ENCODE data around the gene ASXL3. TPM values are rescaled to one million over a fixed set of nuclear protein-coding genes. Genes with fewer than 3 reads are reported as not detected.

Gene ASXL3
- total and polyA plus RNA-seq, 9 of the 15 experiments (the other 6 are each of a cell fraction or from before 2014, with no cell fraction given): not detected

- DNase-seq (ENCODE audit: extremely low read depth in 1 of 4, low spot score in 3 of 4): no peak
- no peak for FAIRE-seq
- Histone ChIP-seq H3K4me2 (ENCODE audit: insufficient read depth, low read length) (no peak overlapping the region), H3K36me3 (ENCODE audit: control insufficient read depth, insufficient read depth, low read length) (no peaks in the 10 kb centered on the region), H3K9ac (ENCODE audit: insufficient read depth in 1 of 2, low read depth in 2 of 2, low read length in 2 of 2) (no peak overlapping the region), H3K27me3 (ENCODE audit: control insufficient read depth in 2 of 2, insufficient read depth in 2 of 2, low read length in 2 of 2) (no peaks in the 10 kb centered on the region), H3K79me2 (ENCODE audit: control insufficient read depth, insufficient read depth, low read length) (no peaks in the 10 kb centered on the region), H4K20me1 (replicated peaks; ENCODE audit: control insufficient read depth, insufficient read depth, low read length) (no peaks in the 10 kb centered on the region), H3K27ac (ENCODE audit: extremely low read depth, low read depth, low read length) (no peak overlapping the region), H3K9me1 (ENCODE audit: control insufficient read depth, insufficient read depth, low read length) (no peaks in the 10 kb centered on the region), H2AFZ (ENCODE audit: low read depth, low read length) (no peak overlapping the region), H3K4me3 (no peak overlapping the region), H3K9me3 (replicated peaks; ENCODE audit: control insufficient read depth, insufficient read depth, low read depth, low read length) (peaks cover 3% of the 10 kb centered on the region; the same call in 1 of the 2 replicates), H3K4me1 (replicated peaks in 1 of 2; ENCODE audit: control insufficient read depth in 2 of 2, insufficient read depth in 2 of 2, low read length in 2 of 2) (no peaks in the 10 kb centered on the region)
- ATAC-seq: no peak
- TF ChIP-seq PRMT5 (CRISPR knock-in tag; IDR thresholded peaks at IDR 0.05): no peak
- ChIA-PET POLR2A (no interaction called here), CTCF (ENCODE audit: low intra/inter-chr PET ratio) (no interaction called here)
- no TSS peak for BruUV-seq (replicated peaks)
- intact Hi-C loops (cut with micrococcal nuclease) (no loop called here), in situ Hi-C loops (cut with MboI) (no loop called here)
- WGBS (ENCODE audit: insufficient coverage, low coverage, missing lambda C conversion rate): 0% methylated on average over 2 of the region's 2 CpGs
Measured at GRCh38 chr18:33660696-33661310, 82.8 kb downstream of the ASXL3 start.

DNA sequence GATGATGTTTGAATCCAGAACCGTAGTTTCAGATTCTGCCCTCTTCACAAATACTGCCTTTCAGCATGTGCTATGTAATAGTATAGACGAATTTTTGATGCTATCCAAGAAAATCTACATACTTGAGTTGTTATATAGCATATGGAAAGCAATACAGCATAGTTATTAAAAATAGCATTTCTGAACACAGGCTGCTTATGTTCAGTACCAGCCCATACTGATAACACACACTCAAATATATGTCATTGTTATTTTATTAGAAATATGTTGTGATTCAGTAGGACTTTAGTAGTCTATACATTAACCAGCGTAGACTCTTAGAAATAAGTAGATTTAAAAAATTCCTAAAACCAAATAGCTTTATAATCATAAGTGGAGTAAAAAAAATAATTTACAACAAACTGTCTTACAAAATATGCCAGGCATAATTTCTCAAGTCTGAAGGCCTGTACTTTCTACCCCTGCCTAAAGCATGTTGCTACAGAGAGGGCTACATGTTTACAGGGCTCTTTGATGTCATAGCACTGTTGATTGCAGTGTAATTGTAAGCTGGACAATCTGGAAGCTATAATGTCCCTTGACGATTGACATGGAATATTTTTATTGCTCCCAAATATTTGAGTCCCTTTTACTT is 86.3 kb downstream of the ASXL3 start:
- in situ Hi-C loops (cut with MboI) (no loop called here), intact Hi-C loops (cut with micrococcal nuclease) (no loop called here)
- 0% methylated on average over 4 of the region's 4 CpGs for WGBS (ENCODE audit: insufficient coverage, low coverage, missing lambda C conversion rate)
- DNase-seq (ENCODE audit: extremely low read depth in 1 of 4, low spot score in 3 of 4) (no peak), ATAC-seq (no peak), FAIRE-seq (no peak)
- no peaks in the 10 kb centered on the region; the same call in 1 of the 2 replicates for H3K9me3 ChIP-seq (replicated peaks; ENCODE audit: control insufficient read depth, insufficient read depth, low read depth, low read length)
- H3K9me1 ChIP-seq (ENCODE audit: control insufficient read depth, insufficient read depth, low read length): no peaks in the 10 kb centered on the region
- H4K20me1 ChIP-seq (replicated peaks; ENCODE audit: control insufficient read depth, insufficient read depth, low read length): no peaks in the 10 kb centered on the region
- H3K9ac ChIP-seq (ENCODE audit: insufficient read depth in 1 of 2, low read depth in 2 of 2, low read length in 2 of 2): no peak overlapping the region
- H3K79me2 ChIP-seq (ENCODE audit: control insufficient read depth, insufficient read depth, low read length): no peaks in the 10 kb centered on the region
- no TSS peak for BruUV-seq (replicated peaks)
- ChIA-PET POLR2A (no interaction called here), CTCF (ENCODE audit: low intra/inter-chr PET ratio) (no interaction called here)
- H3K36me3 ChIP-seq (ENCODE audit: control insufficient read depth, insufficient read depth, low read length): no peaks in the 10 kb centered on the region
- H3K4me2 ChIP-seq (ENCODE audit: insufficient read depth, low read length): no peak overlapping the region
- no peaks in the 10 kb centered on the region for H3K27me3 ChIP-seq (ENCODE audit: control insufficient read depth in 2 of 2, insufficient read depth in 2 of 2, low read length in 2 of 2)
- H2AFZ ChIP-seq (ENCODE audit: low read depth, low read length): no peak overlapping the region
- H3K4me1 ChIP-seq (replicated peaks in 1 of 2; ENCODE audit: control insufficient read depth in 2 of 2, insufficient read depth in 2 of 2, low read length in 2 of 2): no peaks in the 10 kb centered on the region
- no peak overlapping the region for H3K27ac ChIP-seq (ENCODE audit: extremely low read depth, low read depth, low read length)
- no peak overlapping the region for H3K4me3 ChIP-seq
- TF ChIP-seq BACH1 (tag; IDR thresholded peaks at IDR 0.05): no peak
- no peak for TF ChIP-seq POU5F1 (IDR thresholded peaks at IDR 0.05; ENCODE audit: borderline replicate concordance, low read depth, low read length, partially characterized antibody)
- no peak for TF ChIP-seq MAFG (tag; conservative IDR thresholded peaks at IDR 0.05)
- TF ChIP-seq, protein P1, sequence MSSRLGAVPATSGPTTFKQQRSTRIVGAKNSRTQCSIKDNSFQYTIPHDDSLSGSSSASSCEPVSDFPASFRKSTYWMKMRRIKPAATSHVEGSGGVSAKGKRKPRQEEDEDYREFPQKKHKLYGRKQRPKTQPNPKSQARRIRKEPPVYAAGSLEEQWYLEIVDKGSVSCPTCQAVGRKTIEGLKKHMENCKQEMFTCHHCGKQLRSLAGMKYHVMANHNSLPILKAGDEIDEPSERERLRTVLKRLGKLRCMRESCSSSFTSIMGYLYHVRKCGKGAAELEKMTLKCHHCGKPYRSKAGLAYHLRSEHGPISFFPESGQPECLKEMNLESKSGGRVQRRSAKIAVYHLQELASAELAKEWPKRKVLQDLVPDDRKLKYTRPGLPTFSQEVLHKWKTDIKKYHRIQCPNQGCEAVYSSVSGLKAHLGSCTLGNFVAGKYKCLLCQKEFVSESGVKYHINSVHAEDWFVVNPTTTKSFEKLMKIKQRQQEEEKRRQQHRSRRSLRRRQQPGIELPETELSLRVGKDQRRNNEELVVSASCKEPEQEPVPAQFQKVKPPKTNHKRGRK (tag; IDR thresholded peaks at IDR 0.05): no peak
- TF ChIP-seq GATA2 (CRISPR knock-in tag; IDR thresholded peaks at IDR 0.05): no peak
- TF ChIP-seq, protein P2, sequence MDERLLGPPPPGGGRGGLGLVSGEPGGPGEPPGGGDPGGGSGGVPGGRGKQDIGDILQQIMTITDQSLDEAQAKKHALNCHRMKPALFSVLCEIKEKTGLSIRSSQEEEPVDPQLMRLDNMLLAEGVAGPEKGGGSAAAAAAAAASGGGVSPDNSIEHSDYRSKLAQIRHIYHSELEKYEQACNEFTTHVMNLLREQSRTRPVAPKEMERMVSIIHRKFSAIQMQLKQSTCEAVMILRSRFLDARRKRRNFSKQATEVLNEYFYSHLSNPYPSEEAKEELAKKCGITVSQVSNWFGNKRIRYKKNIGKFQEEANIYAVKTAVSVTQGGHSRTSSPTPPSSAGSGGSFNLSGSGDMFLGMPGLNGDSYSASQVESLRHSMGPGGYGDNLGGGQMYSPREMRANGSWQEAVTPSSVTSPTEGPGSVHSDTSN (CRISPR knock-in tag; IDR thresholded peaks at IDR 0.05; ENCODE audit: low read depth): no peak
- TF ChIP-seq, protein P2 (tag; conservative IDR thresholded peaks at IDR 0.05; ENCODE audit: low read depth): no peak
- TF ChIP-seq NFE2 (IDR thresholded peaks at IDR 0.05; ENCODE audit: low read depth): no peak

All from K562 (cell line).